NCI-H446 treated with DMSO at 0.1 percent for 48 hours (cell line): ENCODE results near the gene CHI3L1.

ENCODE experiments used
- DNase-seq: peaks from one replicate; lab custom pipeline; 2025; lab: John Stamatoyannopoulos, UW

CHI3L1 gene

DNA sequence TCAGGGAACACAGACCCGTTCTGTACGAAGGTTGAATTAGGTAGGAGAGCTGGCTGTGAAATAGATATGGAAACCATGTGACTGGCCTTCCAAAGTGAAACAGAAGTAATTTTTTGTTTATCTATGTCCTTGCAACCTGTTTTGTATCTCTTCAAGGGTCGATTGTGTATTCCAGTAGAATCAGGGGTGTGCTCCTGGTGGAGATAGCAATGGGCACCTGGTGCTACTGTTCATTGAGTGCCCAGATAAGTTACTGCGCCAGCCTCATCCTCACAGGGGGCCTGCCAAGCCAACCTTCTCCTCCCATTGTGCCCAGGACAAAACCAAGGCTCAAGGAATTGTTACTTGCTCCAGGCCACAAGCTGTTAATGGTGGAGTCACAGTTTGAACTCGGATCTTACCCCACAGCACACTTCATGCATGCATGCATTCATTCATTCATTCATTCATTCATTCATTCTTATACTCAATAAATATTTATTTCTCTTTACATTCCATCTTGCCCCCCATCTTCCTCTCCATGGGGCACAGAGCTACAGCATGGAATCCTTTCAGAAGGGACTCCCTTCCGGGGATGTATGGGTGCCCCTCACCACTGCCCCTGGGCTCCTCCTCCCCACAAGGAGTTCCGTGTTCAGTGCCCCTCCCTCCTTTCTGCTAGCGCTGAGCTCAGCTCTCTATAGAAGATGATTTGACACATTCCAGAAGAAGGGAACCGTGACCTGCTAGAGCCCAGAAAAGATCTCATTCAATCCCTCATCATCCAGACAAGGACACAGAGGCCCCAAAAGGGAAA is 34.9 kb downstream of the CHI3L1 start:
- no peak for DNase-seq

DNA sequence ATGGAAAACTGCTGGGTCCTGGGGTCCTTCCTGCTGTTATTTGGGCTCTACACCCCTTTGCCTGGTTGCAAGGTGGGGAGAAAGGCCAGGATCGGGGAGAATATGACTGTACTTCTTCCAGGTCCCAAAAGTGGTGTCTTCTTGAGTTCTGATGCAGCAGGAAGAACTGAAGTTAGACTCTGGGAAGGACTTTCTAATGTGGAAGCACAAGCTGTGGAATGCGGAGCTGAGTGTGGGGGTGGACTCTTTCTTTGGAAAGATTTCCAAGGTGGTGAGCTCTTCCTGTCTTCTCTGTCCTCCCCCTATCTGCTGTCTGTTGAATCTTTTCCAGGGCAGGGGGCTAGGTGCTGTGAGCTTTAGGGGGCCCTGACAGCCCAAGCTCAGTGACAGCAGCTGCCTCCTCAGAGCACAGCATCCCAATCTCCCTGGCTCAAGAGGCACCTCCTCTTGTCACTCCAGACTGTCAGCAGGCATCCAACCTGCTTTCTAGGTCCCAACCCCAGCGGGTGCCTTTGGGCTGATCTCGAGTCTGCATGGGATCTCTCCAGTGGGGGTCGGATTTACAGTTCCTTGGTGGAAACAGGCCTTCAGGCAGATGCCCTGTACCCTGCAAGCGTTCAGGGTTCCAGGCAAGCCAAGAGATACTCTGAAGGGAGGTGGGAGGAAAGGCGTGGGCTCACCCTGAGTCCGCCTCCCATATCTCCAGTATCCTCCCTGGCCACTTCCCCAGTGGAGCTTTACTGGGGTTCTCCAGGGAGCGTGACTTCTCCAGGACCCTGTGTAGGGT is 35.8 kb downstream of the CHI3L1 start:
- no peak for DNase-seq

DNA sequence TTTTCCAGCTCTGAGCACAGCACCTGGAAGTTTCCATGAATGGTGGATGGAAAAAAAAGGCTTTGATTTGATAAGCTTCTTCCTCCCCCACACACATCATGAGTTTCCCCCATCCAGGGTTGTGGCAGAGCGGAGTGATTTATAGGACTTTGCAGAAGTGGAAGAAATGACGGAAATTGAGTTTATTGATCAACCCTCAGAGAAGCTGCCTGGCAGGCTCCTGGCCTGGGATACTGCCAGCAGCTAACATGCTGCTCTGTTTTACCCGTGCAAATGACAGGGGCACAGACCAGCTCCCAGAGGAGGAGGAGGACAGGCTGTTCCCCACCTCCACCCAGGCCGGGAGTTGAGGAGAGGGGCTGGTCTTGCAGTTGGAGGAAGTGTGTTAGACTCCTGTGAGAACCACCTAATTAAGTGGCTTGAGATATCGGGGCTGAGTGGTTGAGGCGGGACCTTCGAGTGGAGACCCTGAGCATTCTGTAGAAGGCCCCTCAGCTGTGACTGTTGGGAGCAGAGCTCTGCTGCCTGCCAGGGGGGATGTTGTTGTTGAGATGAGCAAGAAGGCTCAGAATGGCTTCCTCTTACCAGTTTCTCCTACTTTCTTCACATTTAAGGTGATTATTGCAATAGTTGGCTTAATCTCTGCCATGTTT is 37.2 kb downstream of the CHI3L1 start:
- DNase-seq, result no peak

DNA sequence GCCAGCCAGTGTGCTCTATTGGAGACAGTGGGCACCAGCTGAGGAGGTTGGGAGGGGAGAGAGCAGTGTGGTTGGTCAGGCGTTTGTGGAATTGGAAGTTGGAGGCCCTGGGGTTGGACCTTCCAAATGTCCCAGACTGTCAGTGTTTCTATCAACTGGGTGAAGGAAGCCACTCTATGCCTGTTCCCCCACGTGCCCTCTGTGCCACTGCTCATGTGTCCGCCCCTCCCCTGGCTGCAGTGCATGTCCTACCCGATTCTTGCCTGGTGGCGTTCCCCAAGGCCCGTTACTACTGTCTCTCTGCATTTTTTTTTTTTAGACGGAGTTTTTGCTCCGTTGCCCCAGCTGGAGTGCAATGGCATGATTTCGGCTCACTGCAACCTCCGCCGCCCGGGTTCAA is 37.9 kb downstream of the CHI3L1 start:
- DNase-seq, result no peak

DNA sequence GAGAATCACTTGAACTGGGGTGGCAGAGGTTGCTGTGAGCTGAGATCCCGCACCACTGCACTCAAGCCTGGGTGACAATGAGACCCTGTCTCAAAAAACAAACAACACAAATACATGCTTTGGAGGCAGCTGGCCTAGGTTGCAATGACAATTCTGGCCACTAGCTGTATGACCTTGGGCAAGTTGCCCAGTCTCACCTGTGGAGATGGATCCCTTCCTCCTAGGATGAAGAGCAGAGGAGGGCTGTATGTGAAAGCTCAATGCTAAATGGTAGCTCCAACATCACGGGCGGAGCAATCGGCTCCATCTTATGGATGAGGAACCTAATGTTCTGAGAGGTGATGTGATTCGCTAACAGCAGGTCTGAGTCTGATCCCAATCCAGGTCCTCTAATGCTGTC is 38.4 kb downstream of the CHI3L1 start:
- no peak for DNase-seq

DNA sequence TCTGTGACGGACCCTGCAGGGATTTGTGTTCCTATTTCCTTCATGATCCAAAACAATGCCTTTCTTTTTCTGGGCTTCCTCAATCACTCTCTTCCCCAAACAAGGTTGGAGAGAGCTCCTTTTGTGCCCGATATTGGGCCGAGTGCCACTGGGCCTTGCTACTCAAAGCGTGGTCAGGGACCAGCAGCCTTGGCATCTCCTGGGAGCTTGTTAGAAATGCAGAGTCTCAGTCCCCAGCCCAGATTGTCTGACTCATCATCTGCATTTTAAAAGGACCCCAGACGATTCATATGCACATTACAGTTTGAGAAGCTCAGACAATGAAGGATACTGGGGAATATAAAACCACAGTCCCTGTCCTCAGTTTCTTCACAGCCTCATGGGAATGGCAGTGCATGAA is 39.1 kb downstream of the CHI3L1 start:
- no peak for DNase-seq

DNA sequence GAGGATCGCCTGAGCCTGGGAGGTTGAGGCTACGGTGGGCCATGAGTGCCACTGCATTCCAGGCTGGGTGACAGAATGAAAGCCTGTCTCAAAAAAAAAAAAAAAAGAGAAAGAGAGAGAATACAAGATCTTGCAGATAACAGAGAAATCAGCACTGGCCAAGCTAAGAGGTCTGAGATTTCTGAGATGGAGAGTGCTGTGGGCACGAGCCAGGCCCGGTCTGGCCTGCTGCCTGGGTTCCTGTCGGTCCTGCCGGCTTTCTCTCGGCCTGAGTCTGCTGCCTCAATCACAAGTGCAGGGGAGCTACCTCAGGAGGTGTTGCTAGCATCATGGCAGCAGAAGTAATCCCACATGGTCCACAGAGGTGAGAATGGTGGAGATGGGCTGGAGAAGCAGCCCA is 40.0 kb downstream of the CHI3L1 start:
- DNase-seq, result no peak

DNA sequence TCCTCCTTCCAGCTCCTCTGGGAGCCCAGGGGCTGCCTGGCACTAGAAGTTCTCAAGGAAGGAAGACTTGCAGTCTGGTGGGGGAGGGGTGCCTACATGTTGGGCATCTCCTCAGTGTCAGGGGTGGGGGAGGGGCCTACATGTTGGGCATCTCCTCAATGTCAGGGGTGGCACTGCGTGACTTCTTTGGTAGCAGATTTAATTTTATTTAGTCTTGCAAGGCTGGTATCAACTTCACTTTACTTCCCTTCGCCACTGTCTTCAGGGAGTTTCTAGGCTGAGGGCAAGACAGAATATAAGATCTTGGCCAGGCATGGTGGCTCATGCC is 40.5 kb downstream of the CHI3L1 start:
- DNase-seq, result no peak

DNA sequence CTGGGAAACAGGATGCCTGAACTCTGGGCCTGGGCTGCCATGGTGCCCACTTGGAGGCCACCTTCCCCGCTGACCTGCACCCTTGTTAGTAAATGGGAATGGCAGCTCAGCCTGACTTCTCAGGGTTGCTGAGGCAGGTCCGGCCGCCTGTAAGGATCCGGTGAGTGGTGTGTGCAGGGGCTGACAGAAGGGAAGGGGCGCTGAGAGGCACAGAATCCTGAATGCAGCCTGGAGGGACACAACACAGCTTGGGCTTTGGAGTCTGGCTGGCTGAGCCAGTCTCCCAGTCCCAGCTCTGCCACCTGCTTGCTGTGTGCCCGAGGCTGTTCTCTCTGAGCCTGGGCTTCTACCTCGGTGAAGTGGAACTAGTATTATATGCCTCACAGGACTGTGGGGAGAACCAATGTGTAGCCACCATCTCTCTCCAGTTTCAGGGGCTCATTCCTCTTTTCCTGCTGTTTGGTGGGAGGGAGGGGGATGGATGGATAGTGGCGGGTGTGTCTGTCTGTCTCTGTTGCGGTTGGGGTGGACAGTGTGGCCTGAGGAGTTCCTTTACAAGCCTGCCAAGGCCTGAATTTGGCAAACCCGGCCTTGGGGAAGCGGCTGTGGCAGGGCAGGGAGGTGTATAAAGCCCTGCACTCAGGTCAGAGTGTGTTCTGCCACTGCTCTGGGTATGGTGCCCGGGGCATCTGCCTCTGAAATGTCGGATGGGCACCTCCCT is 41.0 kb downstream of the CHI3L1 start:
- no peak for DNase-seq

DNA sequence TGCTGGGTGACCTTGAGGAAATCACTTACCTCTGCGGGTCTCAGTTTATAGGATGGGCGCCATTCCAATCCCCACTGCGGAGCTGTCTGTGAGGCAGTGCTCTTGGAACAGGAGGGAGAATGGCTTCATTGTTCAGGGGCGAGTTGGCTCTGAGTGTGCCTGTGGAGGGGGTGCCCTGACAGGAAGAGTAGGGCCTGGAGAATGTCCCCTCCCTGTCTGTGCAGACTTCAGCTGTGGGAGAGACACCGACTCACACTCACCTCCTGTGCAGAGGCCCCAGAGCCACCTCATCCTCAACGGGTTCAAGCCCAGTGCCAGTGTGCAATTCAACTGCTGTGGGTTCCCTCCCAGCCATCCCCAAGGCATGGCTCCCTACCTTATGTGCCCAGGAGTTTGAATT is 41.8 kb downstream of the CHI3L1 start:
- no peak for DNase-seq

DNA sequence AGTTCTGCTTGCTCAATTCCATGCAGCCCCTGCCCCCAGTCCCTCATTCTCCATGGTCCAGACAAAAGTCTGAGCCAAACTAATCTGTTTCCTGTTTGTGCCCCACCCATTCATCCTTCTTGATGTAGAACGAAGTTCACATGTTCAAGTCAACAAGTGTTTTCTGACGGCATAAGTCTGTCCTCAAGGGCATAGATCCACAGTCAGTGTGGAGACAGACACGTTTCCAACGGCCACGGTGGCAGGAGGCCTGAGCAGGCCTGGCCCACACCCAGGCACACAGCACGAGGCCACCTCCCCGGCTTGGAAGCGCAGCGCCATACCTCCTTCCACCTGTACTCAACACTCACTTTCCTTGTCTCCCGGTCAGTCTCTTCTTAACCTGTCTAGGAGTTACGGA is 42.9 kb downstream of the CHI3L1 start:
- DNase-seq, result no peak

DNA sequence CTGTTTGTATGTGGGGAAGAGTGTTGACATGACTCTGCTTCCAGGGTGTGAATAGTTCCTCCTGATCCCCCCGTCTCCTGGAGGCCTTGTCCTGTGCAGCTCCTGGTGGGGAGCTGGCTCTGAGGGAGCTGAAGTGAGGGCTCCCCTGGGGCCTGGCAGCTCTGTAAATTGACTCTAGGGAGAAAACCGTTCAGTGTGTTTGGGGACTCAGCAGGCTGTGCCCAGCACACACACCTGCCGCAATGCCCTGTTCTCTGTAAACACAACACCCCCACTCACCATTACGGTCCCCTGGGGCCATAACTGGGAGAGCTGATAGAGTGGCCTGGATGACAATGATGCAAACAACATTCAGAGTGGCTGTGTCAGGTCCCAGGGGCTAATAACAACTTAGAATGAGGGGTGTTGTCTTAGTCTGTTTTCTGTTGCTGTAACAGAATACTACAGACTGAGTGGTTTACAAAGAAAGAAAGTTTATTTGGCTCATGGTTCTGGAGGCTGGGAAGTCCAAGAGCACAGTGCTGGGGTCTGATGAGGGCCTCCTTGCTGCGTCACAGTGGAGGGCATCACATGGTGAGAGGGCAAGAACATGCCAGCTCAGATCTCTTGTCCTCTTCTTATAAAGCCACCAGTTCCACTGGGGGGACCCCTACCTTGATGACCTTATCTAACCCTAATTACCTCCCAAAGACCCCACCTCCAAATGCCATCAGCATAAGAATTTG is 43.7 kb downstream of the CHI3L1 start:
- no peak for DNase-seq

DNA sequence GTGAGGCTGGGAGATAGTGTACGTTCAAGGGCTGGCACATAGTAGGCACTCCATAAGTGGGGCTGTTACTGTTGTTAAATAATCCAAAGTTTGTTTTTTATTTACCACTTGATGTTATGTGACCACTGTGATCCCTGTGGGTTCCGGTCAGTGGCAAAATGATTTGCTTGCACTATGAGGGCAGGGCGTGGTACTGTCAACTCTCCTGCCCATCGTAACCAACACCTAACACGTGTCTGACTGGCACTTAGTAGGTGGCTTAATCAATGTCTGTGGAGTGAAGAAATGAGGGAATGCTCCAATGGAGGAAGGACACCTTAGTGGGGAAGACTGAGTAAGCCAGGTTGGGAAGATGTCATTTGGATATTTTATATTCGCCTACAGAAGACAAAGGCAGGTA is 44.4 kb downstream of the CHI3L1 start:
- no peak for DNase-seq

DNA sequence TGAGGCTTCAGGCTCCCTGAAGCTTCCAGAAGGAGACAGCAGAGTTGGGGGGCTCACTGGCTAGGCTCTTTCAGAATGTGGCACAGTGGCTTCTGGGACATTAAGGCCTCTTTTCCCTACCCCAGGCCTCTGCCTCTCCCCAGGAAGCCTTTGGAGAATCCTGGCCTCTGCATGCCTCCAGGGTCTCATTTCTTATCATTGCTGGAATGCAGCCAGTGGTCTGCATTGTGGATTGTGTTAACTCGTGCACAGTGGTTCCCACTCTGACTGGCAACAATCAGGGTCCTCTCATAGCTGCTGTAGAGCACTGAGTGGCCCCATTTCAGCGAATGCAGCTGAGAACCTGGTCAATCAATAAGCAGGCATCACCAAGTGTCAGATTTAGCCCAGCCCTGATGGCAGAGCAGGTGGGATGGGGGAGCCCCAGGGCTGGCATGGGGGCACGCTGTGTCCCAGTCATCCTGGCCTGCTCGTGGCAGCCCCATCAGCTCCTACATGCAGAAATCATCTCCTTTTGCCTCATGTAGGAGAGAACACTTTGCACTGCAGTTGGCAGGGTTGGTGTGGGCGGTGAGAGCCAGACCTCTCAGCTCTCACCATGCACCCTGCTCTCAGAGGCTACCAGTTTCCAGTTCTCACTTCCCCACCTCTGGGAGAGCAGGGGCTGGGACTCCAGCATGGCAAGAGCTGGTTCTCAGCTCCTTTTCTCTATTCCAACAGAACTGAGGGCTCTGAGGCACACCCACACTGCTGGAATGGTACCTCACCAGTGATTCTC is 45.6 kb downstream of the CHI3L1 start:
- DNase-seq, result no peak

DNA sequence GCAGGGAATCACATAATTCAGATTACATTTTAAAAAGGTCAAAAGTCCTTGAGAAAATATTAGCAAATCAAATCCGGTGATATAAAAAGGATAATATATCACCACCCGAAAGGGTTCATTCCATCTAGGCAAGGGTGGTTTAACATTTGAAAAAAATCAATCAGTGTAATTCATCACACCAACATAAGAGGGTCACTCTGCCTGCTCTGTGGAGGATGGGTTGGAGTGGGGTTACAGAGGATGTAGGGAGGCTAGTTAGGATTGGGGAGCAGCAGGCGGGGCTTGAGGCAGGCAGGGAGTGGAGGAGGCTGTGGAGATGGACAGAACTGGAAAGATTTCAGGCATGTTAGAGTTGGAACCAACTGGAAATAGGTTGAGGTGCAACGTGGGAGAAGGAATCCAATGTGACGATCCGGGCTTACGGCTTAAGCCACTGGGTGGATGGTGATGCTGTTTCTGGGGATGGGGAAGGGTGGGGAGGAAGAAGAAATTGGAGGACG is 46.5 kb downstream of the CHI3L1 start:
- no peak for DNase-seq

DNA sequence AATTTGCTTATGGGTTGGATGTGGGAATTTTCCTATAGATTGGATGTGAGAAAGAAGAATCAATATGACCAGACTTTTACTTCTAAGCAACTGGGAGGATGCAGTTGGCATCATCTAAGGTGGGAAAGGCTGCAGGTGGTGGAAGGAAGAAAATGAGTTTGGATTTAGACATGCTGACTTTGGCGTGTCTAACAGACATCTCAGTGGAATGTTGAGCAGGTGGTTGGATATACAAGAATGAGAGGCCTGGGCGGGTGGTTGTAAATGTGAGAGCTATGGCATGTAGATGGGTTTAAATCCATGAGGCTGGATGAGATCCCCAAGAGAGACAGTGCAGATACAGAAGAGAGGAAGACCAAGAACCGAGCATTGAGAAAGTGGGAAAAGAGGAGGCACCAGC is 48.4 kb downstream of the CHI3L1 start:
- DNase-seq, result no peak

DNA sequence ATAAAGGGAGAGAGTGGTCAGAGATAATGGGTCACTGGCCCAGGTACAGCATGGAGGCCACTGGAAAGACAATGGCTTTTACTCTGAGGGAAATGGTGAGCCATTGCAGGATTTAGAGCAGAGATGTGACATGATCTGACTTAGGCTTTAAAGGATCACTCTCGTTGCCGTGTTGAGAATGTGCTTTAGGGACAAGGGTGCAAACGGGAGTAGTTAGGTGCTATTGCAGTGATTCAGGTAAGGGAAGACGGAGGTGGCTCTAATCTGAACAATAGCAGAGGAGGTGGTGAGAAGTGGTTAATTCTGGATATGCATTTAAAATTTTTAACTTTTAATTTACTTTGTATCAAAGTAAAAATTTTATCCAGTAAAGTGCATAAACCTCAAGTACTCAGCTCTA is 49.2 kb downstream of the CHI3L1 start:
- no peak for DNase-seq

DNA sequence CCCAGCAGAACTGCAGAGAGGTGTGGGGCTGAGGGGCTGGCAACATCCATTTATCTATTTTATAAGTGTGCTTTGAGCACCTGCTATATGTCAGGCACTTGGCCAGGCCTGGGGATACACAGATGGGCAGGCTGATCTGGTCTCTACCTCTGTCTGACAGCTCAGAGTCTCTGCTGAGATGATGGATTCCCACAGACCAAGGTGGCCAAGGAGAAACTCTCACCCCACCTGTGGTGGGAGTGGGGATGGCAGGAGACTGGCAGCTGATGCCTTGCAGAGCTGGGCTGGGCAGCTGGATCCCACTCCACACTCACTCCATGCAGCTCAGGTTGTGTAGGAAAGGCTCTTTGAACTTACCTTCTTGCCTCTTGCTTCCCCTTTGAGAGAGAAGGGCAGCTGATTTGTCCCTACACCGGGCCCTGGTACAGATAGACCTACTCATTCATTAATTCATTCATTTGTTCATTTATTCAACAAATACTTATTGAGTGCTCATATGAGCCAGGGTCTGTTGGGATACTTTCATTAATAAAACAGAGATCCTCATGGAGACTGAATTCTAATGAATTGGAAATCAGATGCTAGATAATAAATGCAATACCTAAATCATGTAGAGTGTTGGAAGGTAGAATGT is 50.0 kb downstream of the CHI3L1 start:
- no peak for DNase-seq

DNA sequence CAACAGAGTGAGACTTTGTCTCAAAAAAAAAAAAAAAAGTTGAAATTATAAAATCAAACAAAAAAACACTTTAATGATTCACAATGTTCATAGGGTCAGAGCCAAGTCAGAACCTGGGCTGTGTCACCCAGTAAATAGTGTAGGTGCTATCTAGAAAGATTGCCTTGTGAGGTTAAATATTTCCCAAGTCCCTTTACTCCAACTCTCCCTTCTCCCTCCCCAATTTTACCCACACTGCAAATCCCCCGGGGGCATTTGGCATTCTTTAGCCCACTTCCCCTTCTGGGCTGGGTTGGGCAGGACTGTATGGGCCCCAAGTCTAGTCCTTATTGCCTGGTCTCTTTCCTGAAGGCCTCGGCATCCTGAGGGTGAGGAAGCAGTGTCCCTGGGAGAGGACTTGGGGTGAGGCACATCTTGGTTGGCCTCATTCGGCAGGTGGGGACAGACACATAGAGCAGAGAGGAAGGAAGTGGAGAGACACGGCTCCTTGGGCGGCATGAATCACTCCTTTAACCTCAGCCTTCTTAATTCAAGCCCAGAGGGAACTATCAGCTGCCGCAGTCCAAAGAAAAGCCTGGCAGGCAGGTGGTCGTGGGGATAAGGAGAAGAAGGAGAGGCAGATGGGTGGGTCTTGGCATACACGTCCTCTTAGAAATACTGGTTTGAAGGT is 50.7 kb downstream of the CHI3L1 start:
- DNase-seq, result no peak
